ENCODE data around the gene ZNF280C.
A peak's percentile ranks its signal among the peaks of the same experiment; 100 is the strongest.

ZNF280C gene

GRCh38 chrX:130170752-130171445 is 97.8 kb downstream of the ZNF280C start:
- DNase-seq (ENCODE audit: low read depth), result no peak
- H3K4me3 ChIP-seq (ENCODE audit: control insufficient read depth, low read depth, low read length), result peak overlapping the region; percentile 50
- TF ChIP-seq CTCF (IDR thresholded peaks at IDR 0.05; ENCODE audit: control insufficient read depth, insufficient read depth, low read depth, low read length, missing control alignments), result no peak

- TF ChIP-seq CTCF (IDR thresholded peaks at IDR 0.05; ENCODE audit: control insufficient read depth, insufficient read depth, low read depth, low read length, missing control alignments), result no peak
- DNase-seq (ENCODE audit: low read depth), result no peak
- no peak overlapping the region for H3K4me3 ChIP-seq (ENCODE audit: control insufficient read depth, low read depth, low read length)
These were observed 101.7 kb downstream of the ZNF280C start for GRCh38 chrX:130167040-130167439.

GRCh38 chrX:130166503-130166777 is 102.3 kb downstream of the ZNF280C start:
- no peak for TF ChIP-seq CTCF (IDR thresholded peaks at IDR 0.05; ENCODE audit: control insufficient read depth, insufficient read depth, low read depth, low read length, missing control alignments)
- no peak for DNase-seq (ENCODE audit: low read depth)
- H3K4me3 ChIP-seq (ENCODE audit: control insufficient read depth, low read depth, low read length), result peak overlapping the region; percentile 53

GRCh38 chrX:130165703-130166502 is 102.8 kb downstream of the ZNF280C start, which contains the start of gene AIFM1:
Gene AIFM1, minus strand, starts transcription at chrX:130165841. Its CDS starts 185 bp downstream, at chrX:130165656.
- no peak for TF ChIP-seq CTCF (IDR thresholded peaks at IDR 0.05; ENCODE audit: control insufficient read depth, insufficient read depth, low read depth, low read length, missing control alignments)
- peak; percentile 85 for DNase-seq (ENCODE audit: low read depth)
- peak within 1 kb of the TSS; percentile 53 for H3K4me3 ChIP-seq (ENCODE audit: control insufficient read depth, low read depth, low read length)

GRCh38 chrX:130165181-130165702 is 103.5 kb downstream of the ZNF280C start:
- no peak for DNase-seq (ENCODE audit: low read depth)
- H3K4me3 ChIP-seq (ENCODE audit: control insufficient read depth, low read depth, low read length), result peak overlapping the region; percentile 53
- TF ChIP-seq CTCF (IDR thresholded peaks at IDR 0.05; ENCODE audit: control insufficient read depth, insufficient read depth, low read depth, low read length, missing control alignments), result no peak

- no peak for DNase-seq (ENCODE audit: low read depth)
- no peak for TF ChIP-seq CTCF (IDR thresholded peaks at IDR 0.05; ENCODE audit: control insufficient read depth, insufficient read depth, low read depth, low read length, missing control alignments)
- no peak overlapping the region for H3K4me3 ChIP-seq (ENCODE audit: control insufficient read depth, low read depth, low read length)
These were observed 105.3 kb downstream of the ZNF280C start for GRCh38 chrX:130163398-130163797.

All from AG09309 (cell line).